CD4-positive, alpha-beta T cell (primary cell): ENCODE data around the gene KLHL36. TPM values are rescaled to one million over a fixed set of nuclear protein-coding genes. Genes with fewer than 3 reads are reported as not detected.

ENCODE experiments used
- ATAC-seq: fragments of 200-7000 bp; cut with Tn5 transposase; one replicate; pipeline ENCODE4 v1.10.0; 2022; ENCODE audit warnings: mild to moderate bottlenecking; ENCODE audit not compliant: poor library complexity
- CTCF ChIA-PET: fragments of 350-600 bp; sonication (Branson Sonifier 250); formaldehyde crosslinking; loops from one replicate; lab custom pipeline; 2021; ENCODE audit warnings: antibody characterized with exemption, inconsistent platforms; lab: Charles Lee
- POLR2A ChIA-PET: fragments of 350-600 bp; sonication (Branson Sonifier 250); formaldehyde crosslinking; loops from one replicate; lab custom pipeline; 2021; ENCODE audit warnings: antibody characterized with exemption, inconsistent platforms; lab: Charles Lee
- DNase-seq, 14 experiments: peaks; one replicate each; pipeline ENCODE4 v3.0.0-alpha.2; 2013 to 2020; ENCODE audit warnings: mixed read lengths in 2 of 14
- H3K27ac ChIP-seq, 2 donors: one replicate each; pipeline versions ENCODE4 v1.5.1 to v1.7.0; 2013; ENCODE audit warnings: low read length in 2 of 2, low read depth in 1 of 2, mild to moderate bottlenecking in 1 of 2
- H3K27me3 ChIP-seq, 2 experiments: 1 replicate in 1 of 2; 2 replicates in 1 of 2; pipeline versions ENCODE4 v1.6.1 to v1.7.0; 2013; ENCODE audit warnings: low read length in 2 of 2, control low read depth in 1 of 2, mild to moderate bottlenecking in 1 of 2, moderate library complexity in 1 of 2; ENCODE audit not compliant: insufficient read depth in 2 of 2, control insufficient read depth in 1 of 2
- H3K36me3 ChIP-seq: one replicate; pipeline ENCODE4 v1.6.1; 2013; ENCODE audit warnings: low read length, control low read depth; ENCODE audit not compliant: insufficient read depth
- H3K4me1 ChIP-seq: one replicate; pipeline ENCODE4 v1.6.1; 2013; ENCODE audit warnings: low read length, control low read depth; ENCODE audit not compliant: insufficient read depth
- H3K4me3 ChIP-seq: one replicate; pipeline ENCODE4 v1.5.1; 2013; ENCODE audit warnings: mild to moderate bottlenecking, low read length, moderate library complexity
- H3K9me3 ChIP-seq, 2 experiments: 1 replicate in 1 of 2; 2 replicates in 1 of 2; pipeline versions ENCODE4 v1.6.1 to v1.7.0; 2013; ENCODE audit warnings: low read length in 2 of 2, mild to moderate bottlenecking in 2 of 2, control low read depth in 1 of 2, moderate library complexity in 1 of 2; ENCODE audit not compliant: control insufficient read depth in 1 of 2, insufficient read depth in 1 of 2
- H3K27ac Mint-ChIP-seq: one replicate; pipeline ENCODE4 v1.8.0; 2020; ENCODE audit warnings: mixed read lengths
- H3K27me3 Mint-ChIP-seq: one replicate; pipeline ENCODE4 v1.8.0; 2021; ENCODE audit warnings: mixed read lengths
- H3K36me3 Mint-ChIP-seq: one replicate; pipeline ENCODE4 v1.8.0; 2021; ENCODE audit warnings: low read depth, mixed read lengths
- H3K4me1 Mint-ChIP-seq: one replicate; pipeline ENCODE4 v1.8.0; 2021; ENCODE audit warnings: low read depth, mixed read lengths
- H3K4me3 Mint-ChIP-seq: one replicate; pipeline ENCODE4 v1.8.0; 2020; ENCODE audit warnings: mild to moderate bottlenecking, mixed read lengths
- H3K9me3 Mint-ChIP-seq: one replicate; pipeline ENCODE4 v1.8.0; 2020; ENCODE audit warnings: mixed read lengths
- CTCF ChIP-seq: fragments of 200-600 bp; IDR thresholded peaks from one replicate; pipeline ENCODE4 v1.8.0; 2022; ENCODE audit warnings: antibody characterized with exemption, mild to moderate bottlenecking
- intact Hi-C, 2 experiments: fragments of 100-400 bp; cut with DNase I in 1 of 2; cut with micrococcal nuclease in 1 of 2; formaldehyde crosslinking; loops; one replicate each; pipeline versions ENCODE4 v1.15.1 to v1.9.0; 2023 to 2025; cut with DNase I, micrococcal nuclease
- total RNA-seq, 174 experiments: library from RNA in 2 of 174; stranded (reverse) in 2 of 174; gene quantifications; one replicate each; pipeline ENCODE4 v1.2.3 and lab custom pipeline; 2021 to 2026

Gene KLHL36
- total RNA-seq, 2 experiments from 2014 or later, result 76.6 to 78.6 TPM

GRCh38 chr16:84617041-84617790 is 31.1 kb upstream of the KLHL36 start:
- H3K36me3 Mint-ChIP-seq, result peaks cover 37% of the 10 kb centered on the region
- peaks cover 49% of the 10 kb centered on the region for H3K4me1 Mint-ChIP-seq
- Histone ChIP-seq H3K36me3 (peaks cover 29% of the 10 kb centered on the region), H3K4me1 (peaks cover 55% of the 10 kb centered on the region), H3K27me3 (no peaks in the 10 kb centered on the region), H3K9me3 (no peaks in the 10 kb centered on the region), H3K27ac (peak overlapping the region; percentile 24 to 57), H3K4me3 (peak overlapping the region; percentile 80)
- no peaks in the 10 kb centered on the region for H3K27me3 Mint-ChIP-seq
- ChIA-PET CTCF (interaction anchor here (1.1 to 2.0 kb wide), 4 partner anchors 15 to 106 kb away, joined by 3 to 8 read pairs (median 5); no protein-coding TSS in a partner anchor), POLR2A (interaction anchor here (0.6 to 6.0 kb wide), 20 partner anchors 9 to 130 kb away, joined by 3 to 135 read pairs (median 4); partner anchors contain the start of gene MEAK7)
- H3K9me3 Mint-ChIP-seq, result no peaks in the 10 kb centered on the region
- peak; percentile 32 for ATAC-seq
- H3K4me3 Mint-ChIP-seq, result peak overlapping the region; percentile 89
- no peak for TF ChIP-seq CTCF
- H3K27ac Mint-ChIP-seq, result peak overlapping the region; percentile 82
- intact Hi-C loops, result loop anchor here (1.0 to 5.0 kb wide), 3 partner anchors 16 to 35 kb away; no protein-coding TSS in a partner anchor
- peak in 9 of 14 experiments; percentile 33 to 70 (median 62) for DNase-seq

- ChIA-PET POLR2A (interaction anchor here (0.6 to 6.0 kb wide), 15 partner anchors 9 to 129 kb away, joined by 3 to 135 read pairs (median 4); partner anchors contain the start of genes KLHL36 and MEAK7), CTCF (interaction anchor here (0.8 to 1.1 kb wide), 2 partner anchors 17 to 106 kb away, joined by 3 read pairs; no protein-coding TSS in a partner anchor)
- Mint-ChIP-seq H3K4me1 (peaks cover 49% of the 10 kb centered on the region), H3K27ac (peak within 1 kb of the TSS; percentile 82), H3K9me3 (no peaks in the 10 kb centered on the region), H3K4me3 (peak within 1 kb of the TSS; percentile 89), H3K36me3 (peaks cover 37% of the 10 kb centered on the region), H3K27me3 (no peaks in the 10 kb centered on the region)
- Histone ChIP-seq H3K36me3 (peaks cover 25% of the 10 kb centered on the region), H3K27ac (peak within 1 kb of the TSS; percentile 24 to 57), H3K27me3 (no peaks in the 10 kb centered on the region), H3K4me3 (peak within 1 kb of the TSS; percentile 80), H3K9me3 (no peaks in the 10 kb centered on the region), H3K4me1 (peaks cover 47% of the 10 kb centered on the region)
- ATAC-seq, result peak; percentile 84
- intact Hi-C loops, result loop anchor here (1.0 to 5.0 kb wide), 4 partner anchors 17 to 107 kb away; no protein-coding TSS in a partner anchor
- no peak for TF ChIP-seq CTCF
- DNase-seq, result peak; percentile 87 to 97 (median 94)
Observed at GRCh38 chr16:84617791-84618580, 30.3 kb upstream of the KLHL36 start, which contains the start of gene COTL1. Gene COTL1, minus strand, starts transcription at chr16:84618078. Its CDS starts 164 bp downstream, at chr16:84617914.
